H9 (cell line): ENCODE results near the gene CHN2. TPM values are rescaled to one million over a fixed set of nuclear protein-coding genes. Genes with fewer than 3 reads are reported as not detected.

ENCODE experiments used
- DNase-seq: peaks from one replicate; pipeline ENCODE4 v3.0.0-alpha.2; 2017
- H2AFZ ChIP-seq: one replicate; pipeline ENCODE4 v1.6.1; 2013; ENCODE audit warnings: mild to moderate bottlenecking, low read length, control low read depth, moderate library complexity
- H2AK5ac ChIP-seq: 2 replicates; pipeline ENCODE4 v1.6.1; 2013; ENCODE audit warnings: low read length, control low read depth, mixed read lengths; ENCODE audit not compliant: insufficient read length
- H2BK120ac ChIP-seq: one replicate; pipeline ENCODE4 v1.6.1; 2013; ENCODE audit warnings: low read depth, mild to moderate bottlenecking, low read length, control low read depth, inconsistent platforms; ENCODE audit not compliant: poor library complexity, severe bottlenecking
- H2BK12ac ChIP-seq: 2 replicates; pipeline ENCODE4 v1.6.1; 2013; ENCODE audit warnings: low read length, control low read depth, mixed read lengths, low read depth; ENCODE audit not compliant: insufficient read length
- H2BK15ac ChIP-seq: 2 replicates; pipeline ENCODE4 v1.6.1; 2013; ENCODE audit warnings: low read depth, low read length, control low read depth
- H2BK20ac ChIP-seq: one replicate; pipeline ENCODE4 v1.6.1; 2013; ENCODE audit warnings: low read depth, mild to moderate bottlenecking, low read length, control low read depth, inconsistent platforms; ENCODE audit not compliant: poor library complexity, severe bottlenecking
- H2BK5ac ChIP-seq: 2 replicates; pipeline ENCODE4 v1.6.1; 2013; ENCODE audit warnings: low read length, control low read depth, mixed read lengths; ENCODE audit not compliant: insufficient read length
- H3K14ac ChIP-seq: 2 replicates; pipeline ENCODE4 v1.6.1; 2013; ENCODE audit warnings: low read length, control low read depth; ENCODE audit not compliant: insufficient read depth
- H3K18ac ChIP-seq: 2 replicates; pipeline ENCODE4 v1.6.1; 2013; ENCODE audit warnings: low read depth, mild to moderate bottlenecking, mixed read lengths, low read length, control low read depth; ENCODE audit not compliant: insufficient read length
- H3K23ac ChIP-seq: 2 replicates; pipeline ENCODE4 v1.6.1; 2013; ENCODE audit warnings: low read length, control low read depth, mixed read lengths, low read depth; ENCODE audit not compliant: insufficient read length
- H3K23me2 ChIP-seq: 2 replicates; pipeline ENCODE4 v1.6.1; 2013; ENCODE audit warnings: low read depth, mild to moderate bottlenecking, mixed read lengths, low read length, control low read depth; ENCODE audit not compliant: insufficient read length, poor library complexity, severe bottlenecking
- H3K27ac ChIP-seq: 2 replicates; pipeline ENCODE4 v1.5.1; 2013; ENCODE audit warnings: low read length, control low read depth, mixed read lengths, low read depth; ENCODE audit not compliant: insufficient read length
- H3K27me3 ChIP-seq: 2 replicates; pipeline ENCODE4 v1.6.1; 2013; ENCODE audit warnings: low read length, control low read depth, inconsistent platforms; ENCODE audit not compliant: insufficient read depth
- H3K4ac ChIP-seq: 2 replicates; pipeline ENCODE4 v1.6.1; 2013; ENCODE audit warnings: low read depth, mild to moderate bottlenecking, control low read depth, inconsistent platforms, low read length, moderate library complexity
- H3K4me1 ChIP-seq: 2 replicates; pipeline ENCODE4 v1.6.1; 2013; ENCODE audit warnings: low read length, control low read depth, inconsistent platforms; ENCODE audit not compliant: insufficient read depth
- H3K4me2 ChIP-seq: 2 replicates; pipeline ENCODE4 v1.6.1; 2013; ENCODE audit warnings: low read length, control low read depth, mixed read lengths; ENCODE audit not compliant: insufficient read length, insufficient read depth
- H3K56ac ChIP-seq: 2 replicates; pipeline ENCODE4 v1.6.1; 2013; ENCODE audit warnings: low read depth, mild to moderate bottlenecking, mixed read lengths, low read length, control low read depth; ENCODE audit not compliant: insufficient read length
- H3K79me1 ChIP-seq: 2 replicates; pipeline ENCODE4 v1.6.1; 2013; ENCODE audit warnings: low read depth, mild to moderate bottlenecking, moderate library complexity, low read length, control low read depth, inconsistent platforms; ENCODE audit not compliant: insufficient read depth, poor library complexity, severe bottlenecking
- H3K79me2 ChIP-seq: 2 replicates; pipeline ENCODE4 v1.6.1; 2013; ENCODE audit warnings: low read length, control low read depth, inconsistent platforms; ENCODE audit not compliant: insufficient read depth
- H3K9ac ChIP-seq: 2 replicates; pipeline ENCODE4 v1.6.1; 2013; ENCODE audit warnings: low read length, control low read depth, mixed read lengths; ENCODE audit not compliant: insufficient read length; ENCODE audit errors: extremely low read depth
- H3K9me3 ChIP-seq: one replicate; pipeline ENCODE4 v1.6.1; 2013; ENCODE audit warnings: low read depth, low read length, inconsistent platforms; ENCODE audit not compliant: control insufficient read depth
- H3T11ph ChIP-seq: one replicate; pipeline ENCODE4 v1.6.1; 2013; ENCODE audit warnings: mild to moderate bottlenecking, low read length, control low read depth, inconsistent platforms
- H4K20me1 ChIP-seq: one replicate; pipeline ENCODE4 v1.6.1; 2013; ENCODE audit not compliant: control insufficient read depth, insufficient read length, insufficient read depth
- H4K5ac ChIP-seq: 2 replicates; pipeline ENCODE4 v1.6.1; 2013; ENCODE audit warnings: low read depth, mild to moderate bottlenecking, mixed read lengths, low read length, control low read depth; ENCODE audit not compliant: insufficient read length
- H4K8ac ChIP-seq: replicated peaks from 2 replicates; pipeline ENCODE4 v1.6.1; 2013; ENCODE audit warnings: low read length, control low read depth, mixed read lengths, low read depth; ENCODE audit not compliant: insufficient read length
- H4K91ac ChIP-seq: 2 replicates; pipeline ENCODE4 v1.6.1; 2013; ENCODE audit warnings: low read depth, mild to moderate bottlenecking, moderate library complexity, mixed read lengths, low read length, control low read depth; ENCODE audit not compliant: insufficient read length
- H3K27ac Mint-ChIP-seq, 3 experiments: 2 replicates in 2 of 3; 3 replicates in 1 of 3; pipeline ENCODE4 v1.8.0; 2020 to 2021; ENCODE audit warnings: mixed read lengths in 3 of 3, mild to moderate bottlenecking in 1 of 3, moderate library complexity in 1 of 3
- H3K27me3 Mint-ChIP-seq: 2 replicates; pipeline ENCODE4 v1.8.0; 2021; ENCODE audit warnings: low read depth, mild to moderate bottlenecking, moderate library complexity, mixed read lengths
- H3K36me3 Mint-ChIP-seq, 3 experiments: 2 replicates in 2 of 3; 3 replicates in 1 of 3; pipeline ENCODE4 v1.8.0; 2020 to 2021; ENCODE audit warnings: low read depth in 3 of 3, mixed read lengths in 3 of 3; ENCODE audit not compliant: insufficient read depth in 1 of 3
- H3K4me1 Mint-ChIP-seq, 2 experiments: 2 replicates each; pipeline ENCODE4 v1.8.0; 2020; ENCODE audit warnings: mixed read lengths in 2 of 2
- H3K4me3 Mint-ChIP-seq, 2 experiments: 2 replicates in 1 of 2; 3 replicates in 1 of 2; pipeline ENCODE4 v1.8.0; 2020 to 2021; ENCODE audit warnings: mild to moderate bottlenecking in 2 of 2, mixed read lengths in 2 of 2, moderate library complexity in 1 of 2
- H3K9me3 Mint-ChIP-seq, 2 experiments: 2 replicates in 1 of 2; 3 replicates in 1 of 2; pipeline ENCODE4 v1.8.0; 2020; ENCODE audit warnings: mild to moderate bottlenecking in 2 of 2, mixed read lengths in 2 of 2, moderate library complexity in 1 of 2
- WGBS: extraction: QIAGEN DNeasy Blood & Tissue Kit; methylation state at CpG from one replicate; pipeline ENCODE4 v1.1.7; 2013; ENCODE audit warnings: missing lambda C conversion rate, low lambda C conversion rate, mixed read lengths; ENCODE audit not compliant: insufficient read length; ENCODE audit errors: extremely low coverage; 5-methylcytosine and 5-hydroxymethylcytosine counted together
- total RNA-seq: library from RNA; stranded (reverse); gene quantifications from 2 replicates; pipeline ENCODE4 v1.2.1, GENCODE V29; 2021
- TF ChIP-seq, protein P1 (sequence below): fragments of 200-600 bp; sonication (generic); conservative IDR thresholded peaks from 3 replicates; pipeline ENCODE4 v1.8.0; 2021; ENCODE audit warnings: antibody characterized with exemption, mild to moderate bottlenecking

CHN2 gene
- total RNA-seq, 1 experiment from 2014 or later, result 3.3 TPM

DNA sequence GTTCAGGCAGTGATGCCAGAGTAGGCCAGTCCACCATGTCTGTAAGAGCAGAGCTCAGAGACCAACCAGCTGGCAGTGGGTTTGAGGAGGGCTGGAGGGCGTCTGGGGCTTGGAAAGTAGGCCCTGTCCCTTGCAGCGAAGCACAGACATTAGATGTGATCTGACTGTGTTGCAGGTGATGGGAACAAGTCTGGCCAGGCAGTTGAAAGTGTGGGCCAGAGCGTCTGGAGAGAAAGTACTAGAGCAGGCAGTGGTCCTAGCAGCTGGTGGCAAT, 53.3 kb downstream of the CHN2 start:
- no peak overlapping the region for H3K23ac ChIP-seq
- no peak overlapping the region for H3K27ac ChIP-seq
- no peak overlapping the region for H3K14ac ChIP-seq
- no peaks in the 10 kb centered on the region for H3K23me2 ChIP-seq
- Mint-ChIP-seq H3K27ac (peak overlapping the region in 1 of 3 experiments; percentile 73; a peak in 1 of 7 replicates), H3K4me1 (peaks cover 12 to 15% of the 10 kb centered on the region in 2 experiments), H3K9me3 (no peaks in the 10 kb centered on the region), H3K4me3 (no peak overlapping the region), H3K27me3 (no peaks in the 10 kb centered on the region), H3K36me3 (no peaks in the 10 kb centered on the region; a peak in 1 of 7 replicates)
- H3K56ac ChIP-seq, result no peak overlapping the region
- H2BK20ac ChIP-seq, result no peak overlapping the region
- H3K4ac ChIP-seq, result no peak overlapping the region
- no peak overlapping the region for H3T11ph ChIP-seq
- H3K18ac ChIP-seq, result peak overlapping the region; percentile 23
- no peaks in the 10 kb centered on the region for H4K20me1 ChIP-seq
- no peak overlapping the region for H2AFZ ChIP-seq
- no peak overlapping the region for H3K9ac ChIP-seq
- no peaks in the 10 kb centered on the region for H3K27me3 ChIP-seq
- no peak overlapping the region for H2BK12ac ChIP-seq
- no peak overlapping the region for H2BK15ac ChIP-seq
- no peaks in the 10 kb centered on the region for H3K79me1 ChIP-seq
- WGBS, result no CpG with 5 or more reads among the region's 3 CpGs
- H4K91ac ChIP-seq, result no peak overlapping the region
- no peak overlapping the region for H2BK5ac ChIP-seq
- no peak overlapping the region for H3K4me2 ChIP-seq
- no peak overlapping the region for H2AK5ac ChIP-seq
- no peak overlapping the region for H4K8ac ChIP-seq
- H3K79me2 ChIP-seq, result no peaks in the 10 kb centered on the region
- H2BK120ac ChIP-seq, result no peak overlapping the region
- no peaks in the 10 kb centered on the region for H3K9me3 ChIP-seq
- H4K5ac ChIP-seq, result no peak overlapping the region
- DNase-seq, result no peak
- H3K4me1 ChIP-seq, result 0 out of 2 replicates have a peak, but pooled peaks cover 3% of the 10 kb centered on the region
- TF ChIP-seq, protein P1, sequence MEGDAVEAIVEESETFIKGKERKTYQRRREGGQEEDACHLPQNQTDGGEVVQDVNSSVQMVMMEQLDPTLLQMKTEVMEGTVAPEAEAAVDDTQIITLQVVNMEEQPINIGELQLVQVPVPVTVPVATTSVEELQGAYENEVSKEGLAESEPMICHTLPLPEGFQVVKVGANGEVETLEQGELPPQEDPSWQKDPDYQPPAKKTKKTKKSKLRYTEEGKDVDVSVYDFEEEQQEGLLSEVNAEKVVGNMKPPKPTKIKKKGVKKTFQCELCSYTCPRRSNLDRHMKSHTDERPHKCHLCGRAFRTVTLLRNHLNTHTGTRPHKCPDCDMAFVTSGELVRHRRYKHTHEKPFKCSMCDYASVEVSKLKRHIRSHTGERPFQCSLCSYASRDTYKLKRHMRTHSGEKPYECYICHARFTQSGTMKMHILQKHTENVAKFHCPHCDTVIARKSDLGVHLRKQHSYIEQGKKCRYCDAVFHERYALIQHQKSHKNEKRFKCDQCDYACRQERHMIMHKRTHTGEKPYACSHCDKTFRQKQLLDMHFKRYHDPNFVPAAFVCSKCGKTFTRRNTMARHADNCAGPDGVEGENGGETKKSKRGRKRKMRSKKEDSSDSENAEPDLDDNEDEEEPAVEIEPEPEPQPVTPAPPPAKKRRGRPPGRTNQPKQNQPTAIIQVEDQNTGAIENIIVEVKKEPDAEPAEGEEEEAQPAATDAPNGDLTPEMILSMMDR, result no peak
